Ascending aorta (tissue), 2 donors: ENCODE results near the gene PLCB1. TPM values are rescaled to one million over a fixed set of nuclear protein-coding genes. Genes with fewer than 3 reads are reported as not detected.
A peak's percentile ranks its signal among the peaks of the same experiment; 100 is the strongest.

Source experiments
- DNase-seq, 2 donors: peaks; one replicate each; pipeline ENCODE4 v3.0.0-alpha.2; 2019; ENCODE audit warnings: low spot score in 2 of 2
- H3K27ac ChIP-seq, 2 donors: fragments of 200-600 bp; sonication (generic); one replicate each; pipeline ENCODE4 v1.5.1; 2016 to 2017; ENCODE audit warnings: mild to moderate bottlenecking in 1 of 2
- H3K27me3 ChIP-seq: fragments of 200-600 bp; sonication (generic); one replicate; pipeline ENCODE4 v1.5.1; 2017
- H3K36me3 ChIP-seq, 2 donors: fragments of 200-600 bp; sonication (generic); one replicate each; pipeline ENCODE4 v1.5.1; 2016
- H3K4me1 ChIP-seq, 2 donors: fragments of 200-600 bp; sonication (generic); one replicate each; pipeline ENCODE4 v1.5.1; 2016 to 2017; ENCODE audit warnings: mild to moderate bottlenecking in 1 of 2
- H3K4me3 ChIP-seq, 2 donors: fragments of 200-600 bp; sonication (generic); one replicate each; pipeline ENCODE4 v1.5.1; 2016 to 2017; ENCODE audit warnings: mild to moderate bottlenecking in 1 of 2
- H3K9me3 ChIP-seq, 2 donors: fragments of 200-600 bp; sonication (generic); one replicate each; pipeline ENCODE4 v1.5.1; 2016
- intact Hi-C: fragments of 100-400 bp; cut with DNase I; formaldehyde crosslinking; loops from one replicate; pipeline ENCODE4 v1.15.1; 2023
- total RNA-seq: library from RNA; depleted of rRNA; stranded (reverse); fragments of >200 nt; gene quantifications from one replicate; pipeline ENCODE4 v1.1.0, GENCODE V29; 2016
- TF ChIP-seq, protein P1 (sequence below), 3 experiments: fragments of 200-600 bp in 2 of 3; fragments of 450-650 bp in 1 of 3; sonication (generic) in 2 of 3; IDR thresholded peaks; one replicate each; pipeline ENCODE4 v1.5.1; 2016 to 2019; ENCODE audit warnings: antibody characterized with exemption in 3 of 3, mild to moderate bottlenecking in 1 of 3, moderate library complexity in 1 of 3

PLCB1 gene
- total RNA-seq, 1 donor from 2014 or later = 22.9 TPM

- Histone ChIP-seq H3K9me3 (no peaks in the 10 kb centered on the region), H3K4me3 (no peak overlapping the region), H3K27me3 (no peaks in the 10 kb centered on the region), H3K36me3 (no peaks in the 10 kb centered on the region), H3K4me1 (no peaks in the 10 kb centered on the region), H3K27ac (no peak overlapping the region)
- intact Hi-C loops = no loop called here
- TF ChIP-seq, protein P1, sequence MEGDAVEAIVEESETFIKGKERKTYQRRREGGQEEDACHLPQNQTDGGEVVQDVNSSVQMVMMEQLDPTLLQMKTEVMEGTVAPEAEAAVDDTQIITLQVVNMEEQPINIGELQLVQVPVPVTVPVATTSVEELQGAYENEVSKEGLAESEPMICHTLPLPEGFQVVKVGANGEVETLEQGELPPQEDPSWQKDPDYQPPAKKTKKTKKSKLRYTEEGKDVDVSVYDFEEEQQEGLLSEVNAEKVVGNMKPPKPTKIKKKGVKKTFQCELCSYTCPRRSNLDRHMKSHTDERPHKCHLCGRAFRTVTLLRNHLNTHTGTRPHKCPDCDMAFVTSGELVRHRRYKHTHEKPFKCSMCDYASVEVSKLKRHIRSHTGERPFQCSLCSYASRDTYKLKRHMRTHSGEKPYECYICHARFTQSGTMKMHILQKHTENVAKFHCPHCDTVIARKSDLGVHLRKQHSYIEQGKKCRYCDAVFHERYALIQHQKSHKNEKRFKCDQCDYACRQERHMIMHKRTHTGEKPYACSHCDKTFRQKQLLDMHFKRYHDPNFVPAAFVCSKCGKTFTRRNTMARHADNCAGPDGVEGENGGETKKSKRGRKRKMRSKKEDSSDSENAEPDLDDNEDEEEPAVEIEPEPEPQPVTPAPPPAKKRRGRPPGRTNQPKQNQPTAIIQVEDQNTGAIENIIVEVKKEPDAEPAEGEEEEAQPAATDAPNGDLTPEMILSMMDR (IDR thresholded peaks at IDR 0.05) = no peak
- DNase-seq = no peak
Measured at GRCh38 chr20:8711501-8711900, 579.4 kb downstream of the PLCB1 start.

DNA sequence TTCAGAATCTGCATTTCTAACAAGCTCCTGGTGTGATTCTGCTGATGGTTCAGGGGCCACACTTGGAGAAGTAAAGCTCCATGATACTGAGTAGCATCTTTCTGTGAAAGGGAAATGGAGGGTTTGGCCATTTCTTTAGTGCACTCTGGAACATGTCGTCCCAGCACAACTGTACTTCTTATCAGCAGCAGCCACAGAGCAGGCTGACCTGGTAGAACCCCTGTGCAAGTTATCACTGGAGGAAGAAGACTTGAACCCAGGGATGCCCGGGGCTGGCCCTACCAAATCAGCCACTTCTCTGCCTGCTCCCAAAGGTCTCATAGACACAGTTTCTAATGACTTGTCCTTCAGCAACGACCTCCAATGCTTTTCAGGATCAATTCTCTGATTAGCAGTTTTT is 582.1 kb downstream of the PLCB1 start:
- DNase-seq = no peak
- Histone ChIP-seq H3K36me3 (no peaks in the 10 kb centered on the region), H3K4me1 (no peaks in the 10 kb centered on the region), H3K9me3 (no peaks in the 10 kb centered on the region), H3K27ac (no peak overlapping the region), H3K27me3 (no peaks in the 10 kb centered on the region), H3K4me3 (no peak overlapping the region)
- TF ChIP-seq, protein P1 (IDR thresholded peaks at IDR 0.05) = no peak
- intact Hi-C loops = no loop called here

DNA sequence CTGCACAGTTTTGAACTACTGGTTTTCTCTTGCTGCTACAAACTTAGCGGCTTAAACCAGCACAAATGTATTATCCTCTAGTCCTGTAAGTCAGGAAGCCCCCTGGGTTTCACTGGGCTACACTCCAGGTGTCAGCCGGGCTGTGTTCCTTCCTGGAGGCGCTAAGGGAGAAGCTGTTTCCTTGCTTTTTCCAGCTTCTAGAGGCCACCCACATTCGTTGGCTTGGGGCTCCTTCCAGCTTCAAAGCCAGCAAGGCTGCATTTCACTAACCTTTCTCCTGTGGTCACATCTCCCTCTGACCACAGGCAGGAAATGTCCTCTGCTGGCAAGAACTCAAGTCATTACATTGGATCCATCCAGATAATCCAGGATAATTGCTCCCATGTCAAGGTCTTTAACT is 586.2 kb downstream of the PLCB1 start:
- Histone ChIP-seq H3K36me3 (no peaks in the 10 kb centered on the region), H3K4me3 (no peak overlapping the region), H3K9me3 (no peaks in the 10 kb centered on the region), H3K4me1 (no peaks in the 10 kb centered on the region), H3K27me3 (no peaks in the 10 kb centered on the region), H3K27ac (no peak overlapping the region)
- TF ChIP-seq, protein P1 (IDR thresholded peaks at IDR 0.05) = no peak
- intact Hi-C loops = no loop called here
- no peak for DNase-seq

DNA sequence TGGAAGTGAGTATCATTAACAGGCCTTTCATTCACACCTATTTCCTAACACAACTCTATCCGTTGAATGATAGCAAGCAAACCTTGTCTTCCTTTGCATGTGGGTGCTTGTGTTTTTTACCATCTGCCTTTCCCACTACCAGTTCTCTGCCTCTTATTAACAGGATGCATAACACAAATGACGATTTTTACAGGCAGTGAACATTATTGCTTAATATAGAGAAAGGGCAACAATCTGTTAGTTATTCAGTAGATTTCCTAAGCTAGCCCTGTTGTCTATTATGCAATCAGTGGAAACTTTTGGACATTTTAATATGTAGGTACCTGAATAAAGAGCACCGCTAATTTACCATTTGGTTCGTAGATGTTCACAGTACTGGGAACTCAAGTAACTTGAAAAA is 588.0 kb downstream of the PLCB1 start:
- intact Hi-C loops = loop anchor here (5.0 kb wide), 1 partner anchor 783 kb away; no protein-coding TSS in a partner anchor
- no peaks in the 10 kb centered on the region for H3K4me1 ChIP-seq
- H3K36me3 ChIP-seq = no peaks in the 10 kb centered on the region
- H3K27ac ChIP-seq = no peak overlapping the region
- H3K27me3 ChIP-seq = no peaks in the 10 kb centered on the region
- DNase-seq = no peak
- no peak overlapping the region for H3K4me3 ChIP-seq
- TF ChIP-seq, protein P1 (IDR thresholded peaks at IDR 0.05) = no peak
- H3K9me3 ChIP-seq = no peaks in the 10 kb centered on the region

DNA sequence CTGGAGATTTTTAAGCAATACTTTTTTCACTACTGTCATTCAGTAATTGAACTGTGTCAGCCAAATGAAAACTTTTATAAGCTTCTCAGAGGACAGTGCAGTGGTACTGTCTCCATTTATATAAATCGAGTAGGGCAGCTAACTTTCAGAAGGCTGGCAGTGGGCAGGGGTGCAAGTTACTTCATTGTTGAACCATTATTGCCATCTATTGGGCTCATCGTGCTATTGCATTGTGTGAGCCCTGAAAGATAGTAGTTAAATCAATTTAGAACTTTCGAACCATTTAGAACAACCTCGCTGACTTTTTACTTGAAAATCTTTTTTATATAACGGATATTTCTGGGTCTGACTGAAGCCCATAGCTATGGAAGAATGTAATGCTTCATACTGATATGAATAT is 589.0 kb downstream of the PLCB1 start:
- H3K36me3 ChIP-seq = no peaks in the 10 kb centered on the region
- intact Hi-C loops = loop anchor here (5.0 kb wide), 1 partner anchor 784 kb away; no protein-coding TSS in a partner anchor

More for the DNA sequence above, 589.0 kb downstream of the PLCB1 start:
- no peak overlapping the region for H3K27ac ChIP-seq
- peak in 1 of 2 donors; percentile 66 for DNase-seq
- no peak overlapping the region for H3K4me3 ChIP-seq
- H3K4me1 ChIP-seq = no peaks in the 10 kb centered on the region
- H3K9me3 ChIP-seq = no peaks in the 10 kb centered on the region
- TF ChIP-seq, protein P1 (IDR thresholded peaks at IDR 0.05) = peak; percentile 19 to 55 (median 38)
- no peaks in the 10 kb centered on the region for H3K27me3 ChIP-seq
